Measurements from ENCODE around the gene ITLN1.

The ITLN1 gene

DNA sequence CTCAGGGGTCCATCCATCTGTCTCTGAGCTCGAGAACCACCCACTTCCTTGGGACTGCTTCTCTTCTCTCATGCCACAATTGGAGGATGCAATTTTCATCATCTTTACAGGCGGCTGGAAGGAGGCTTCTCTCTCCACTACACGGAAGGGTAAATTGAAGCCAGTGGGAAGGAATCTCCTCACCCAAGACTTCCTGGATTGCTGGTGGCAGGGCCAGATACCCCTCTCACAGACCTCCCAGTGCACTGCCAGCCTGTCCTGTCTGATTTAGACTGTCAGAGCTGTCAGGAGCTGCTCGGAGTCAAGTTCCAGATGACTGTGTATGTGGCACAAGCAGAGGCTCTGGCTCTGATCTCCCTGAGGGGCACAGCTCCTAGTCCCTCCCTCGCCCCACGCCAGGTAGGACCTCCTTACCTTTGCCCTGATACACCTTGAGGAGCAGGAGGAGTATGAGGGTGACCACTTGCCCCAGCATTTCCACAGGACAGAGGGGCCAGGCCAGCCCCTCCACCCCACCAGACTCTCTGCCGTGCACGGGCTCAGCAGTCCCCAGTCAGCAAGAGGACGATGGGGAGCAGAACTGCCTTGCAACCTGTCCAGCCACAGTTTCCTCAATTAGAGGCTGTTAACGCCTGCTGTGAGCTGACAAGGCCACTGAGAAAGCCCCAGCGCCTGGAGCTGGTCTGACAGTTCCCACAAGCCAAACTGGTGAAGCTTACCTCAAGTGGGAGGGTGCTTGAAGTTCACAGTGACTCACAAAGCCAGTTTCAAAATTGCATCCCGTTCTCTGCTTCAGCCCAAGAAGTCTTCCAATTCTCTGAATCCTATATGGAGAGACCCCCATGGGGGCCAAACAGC lies 22.5 kb downstream of the ITLN1 start, which contains the start of gene CD244:
Gene CD244 (minus strand): TSS at position 685 of the 858 bp plus-strand sequence. CDS start 210 bp downstream, at position 475.
- H3K4me3 ChIP-seq (ENCODE audit: low read depth, low read length), result no peak within 1 kb of the TSS
- TF ChIP-seq, protein P1, sequence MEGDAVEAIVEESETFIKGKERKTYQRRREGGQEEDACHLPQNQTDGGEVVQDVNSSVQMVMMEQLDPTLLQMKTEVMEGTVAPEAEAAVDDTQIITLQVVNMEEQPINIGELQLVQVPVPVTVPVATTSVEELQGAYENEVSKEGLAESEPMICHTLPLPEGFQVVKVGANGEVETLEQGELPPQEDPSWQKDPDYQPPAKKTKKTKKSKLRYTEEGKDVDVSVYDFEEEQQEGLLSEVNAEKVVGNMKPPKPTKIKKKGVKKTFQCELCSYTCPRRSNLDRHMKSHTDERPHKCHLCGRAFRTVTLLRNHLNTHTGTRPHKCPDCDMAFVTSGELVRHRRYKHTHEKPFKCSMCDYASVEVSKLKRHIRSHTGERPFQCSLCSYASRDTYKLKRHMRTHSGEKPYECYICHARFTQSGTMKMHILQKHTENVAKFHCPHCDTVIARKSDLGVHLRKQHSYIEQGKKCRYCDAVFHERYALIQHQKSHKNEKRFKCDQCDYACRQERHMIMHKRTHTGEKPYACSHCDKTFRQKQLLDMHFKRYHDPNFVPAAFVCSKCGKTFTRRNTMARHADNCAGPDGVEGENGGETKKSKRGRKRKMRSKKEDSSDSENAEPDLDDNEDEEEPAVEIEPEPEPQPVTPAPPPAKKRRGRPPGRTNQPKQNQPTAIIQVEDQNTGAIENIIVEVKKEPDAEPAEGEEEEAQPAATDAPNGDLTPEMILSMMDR (IDR thresholded peaks at IDR 0.05; ENCODE audit: low read depth, low read length), result no peak

DNA sequence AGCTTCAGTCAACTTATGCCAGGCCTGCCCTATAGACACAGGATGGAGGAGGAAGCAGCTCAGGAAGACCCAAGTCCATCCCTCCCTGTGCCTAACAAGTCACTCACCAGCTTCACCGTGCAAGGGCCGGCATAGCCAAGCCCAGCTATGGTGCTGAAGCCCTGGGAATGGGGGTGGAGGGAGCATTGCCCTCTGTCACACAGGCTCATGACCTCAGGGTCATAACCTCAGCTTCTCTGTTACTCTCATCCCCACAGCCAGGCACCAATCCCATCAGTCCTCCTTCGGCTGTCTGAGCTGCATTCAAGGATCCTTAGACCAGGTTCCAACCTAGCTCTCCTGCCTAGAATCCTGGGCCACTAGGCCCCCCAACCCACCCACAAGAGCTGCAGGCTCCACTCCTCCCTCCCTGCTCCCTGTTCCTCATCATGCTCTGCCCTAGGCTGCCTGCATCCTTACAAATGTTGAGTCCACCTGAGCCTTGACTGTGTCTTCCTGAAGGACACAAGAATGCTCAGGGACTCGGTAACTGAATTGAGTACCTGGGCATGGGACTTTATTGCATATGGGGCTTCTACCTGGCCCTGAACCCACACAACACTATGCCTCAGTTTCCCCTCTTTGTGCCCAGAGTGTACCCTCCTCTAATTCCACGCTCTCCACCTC lies 24.0 kb downstream of the ITLN1 start:
- no peak overlapping the region for H3K4me3 ChIP-seq (ENCODE audit: low read depth, low read length)
- TF ChIP-seq, protein P1 (IDR thresholded peaks at IDR 0.05; ENCODE audit: low read depth, low read length), result no peak

DNA sequence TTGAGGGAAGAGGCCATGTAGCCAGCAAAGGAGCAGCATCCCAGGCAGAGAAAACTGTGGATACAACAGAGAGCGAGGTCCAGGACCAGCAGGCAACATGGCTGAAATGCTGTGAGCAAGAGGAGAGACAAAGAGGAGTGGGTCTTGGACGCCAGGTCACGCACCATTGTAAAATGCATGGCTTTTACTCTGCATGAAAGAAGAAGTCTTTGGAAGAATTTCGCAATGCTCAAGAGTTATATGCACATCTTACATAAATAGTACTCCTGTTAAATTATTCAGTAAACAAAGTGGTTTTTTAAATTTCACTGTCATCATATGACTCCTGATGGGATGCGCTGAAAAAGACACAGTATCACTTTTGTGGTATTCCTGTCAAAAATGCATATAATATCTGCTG lies 25.8 kb downstream of the ITLN1 start:
- TF ChIP-seq, protein P1 (IDR thresholded peaks at IDR 0.05; ENCODE audit: low read depth, low read length), result no peak
- no peak overlapping the region for H3K4me3 ChIP-seq (ENCODE audit: low read depth, low read length)

DNA sequence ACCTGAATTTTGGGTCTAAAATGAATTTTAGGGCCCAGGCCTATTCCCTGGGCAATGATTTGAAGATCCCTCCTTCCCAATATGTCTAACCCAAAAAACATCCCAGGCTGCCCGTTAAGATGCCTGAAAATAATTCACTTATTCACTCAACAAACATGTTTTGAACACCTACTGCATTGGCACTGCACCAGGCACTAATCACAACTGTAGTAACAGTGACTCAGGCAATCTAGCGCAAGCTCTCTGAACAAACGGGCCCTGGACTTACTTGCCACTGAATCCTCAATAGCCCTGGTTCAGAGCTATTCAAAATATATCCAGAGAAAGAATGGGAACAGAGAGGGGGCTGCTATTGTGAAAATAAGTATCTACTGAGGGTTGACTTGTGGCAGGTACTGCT lies 26.5 kb downstream of the ITLN1 start:
- TF ChIP-seq, protein P1 (IDR thresholded peaks at IDR 0.05; ENCODE audit: low read depth, low read length), result no peak

DNA sequence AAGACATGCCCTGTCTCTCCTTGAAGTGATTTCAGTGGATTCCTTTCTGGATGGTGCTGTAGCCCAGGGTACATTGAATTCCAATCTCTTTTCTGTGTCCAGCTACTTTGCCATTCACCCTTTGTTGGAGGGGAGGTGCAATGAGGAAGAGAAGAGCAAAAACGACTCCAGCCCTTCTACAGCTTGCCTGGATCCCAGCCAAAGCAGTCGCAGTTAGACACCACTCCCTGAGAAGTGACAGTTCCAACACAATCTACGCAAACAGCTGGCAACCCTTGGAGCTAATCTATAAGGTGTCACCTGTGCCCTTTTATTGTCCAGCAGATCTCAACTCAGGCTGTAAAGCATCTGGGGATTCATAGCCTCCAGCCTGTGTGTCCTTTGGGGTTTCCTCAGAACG lies 26.9 kb downstream of the ITLN1 start:
- TF ChIP-seq, protein P1 (IDR thresholded peaks at IDR 0.05; ENCODE audit: low read depth, low read length), result no peak
- no peak overlapping the region for H3K4me3 ChIP-seq (ENCODE audit: low read depth, low read length)

More for the DNA sequence above, 26.5 kb downstream of the ITLN1 start:
- H3K4me3 ChIP-seq (ENCODE audit: low read depth, low read length), result no peak overlapping the region

DNA sequence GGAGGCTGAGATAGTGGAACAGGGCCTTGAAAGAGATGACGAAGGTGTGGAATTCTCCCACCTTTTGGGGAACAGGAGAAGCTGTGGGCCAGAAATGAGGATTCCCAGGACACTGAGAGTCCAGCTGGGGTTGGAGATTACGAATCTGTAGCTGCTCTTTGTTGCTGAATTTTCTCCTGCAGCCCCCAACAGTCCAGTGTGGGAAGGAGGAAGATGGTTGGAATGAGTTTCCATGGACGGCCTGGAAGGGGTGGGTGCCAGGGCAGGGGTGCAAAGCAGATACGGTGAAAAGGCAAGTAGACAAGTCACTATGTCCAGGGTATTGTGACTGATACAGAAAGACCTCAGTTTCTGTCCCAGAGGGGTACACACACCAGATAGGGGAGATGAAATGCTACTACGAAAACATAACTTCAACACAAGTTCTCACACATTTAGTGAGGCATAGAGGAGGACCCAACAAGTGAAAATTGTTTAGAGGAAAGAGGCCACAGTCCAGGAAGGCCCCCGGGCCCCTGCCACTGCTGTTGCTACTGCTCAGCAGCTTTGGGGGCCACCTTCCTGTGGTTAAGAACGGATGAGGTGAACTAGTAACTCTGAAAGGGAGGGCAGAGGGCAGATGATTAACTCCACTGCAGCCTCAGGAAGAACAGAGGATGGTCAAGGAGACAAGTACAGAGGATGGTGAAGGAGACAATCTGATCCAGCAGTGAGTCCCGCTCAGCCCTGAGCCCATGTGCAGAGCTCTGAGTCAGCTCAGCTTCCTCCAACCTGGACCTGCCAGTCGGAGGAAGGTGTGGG lies 29.6 kb downstream of the ITLN1 start:
- TF ChIP-seq, protein P1 (IDR thresholded peaks at IDR 0.05; ENCODE audit: low read depth, low read length), result no peak
- no peak overlapping the region for H3K4me3 ChIP-seq (ENCODE audit: low read depth, low read length)

Measured in WI38 (cell line).